Measurements from ENCODE around the gene ENTREP3.
"Not testable (repeated sequence)": the region's sequence is repeated elsewhere in the genome, so short reads cannot be mapped to it uniquely, and the experiment has no call there.

ENTREP3 gene

GRCh38 chr1:155225404-155225759 lies 29.9 kb downstream of the ENTREP3 start:
- DNase-seq (ENCODE audit: low read depth in 2 of 2): not testable (repeated sequence)

DNA sequence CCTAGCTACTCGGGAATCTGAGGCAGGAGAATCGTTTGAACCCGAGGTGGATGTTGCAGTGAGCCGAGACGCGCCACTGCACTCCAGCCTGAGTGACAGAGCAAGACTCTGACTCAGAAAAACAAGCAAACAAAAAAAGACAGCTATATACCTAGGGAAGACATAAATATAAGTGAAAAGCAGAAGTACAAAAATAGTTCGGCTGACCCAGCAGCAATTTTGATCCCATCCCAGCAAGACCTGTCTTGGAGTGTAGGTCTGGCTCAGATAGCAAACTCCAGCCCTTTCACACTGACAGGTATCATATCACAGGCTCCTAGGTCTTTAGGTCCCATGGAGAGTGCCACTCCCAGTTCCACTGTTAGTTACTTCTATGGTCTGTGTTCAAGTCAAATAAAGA lies 32.2 kb downstream of the ENTREP3 start:
- no peak for DNase-seq (ENCODE audit: low read depth in 2 of 2)

GRCh38 chr1:155220211-155220965 lies 34.9 kb downstream of the ENTREP3 start:
- not testable (repeated sequence) for DNase-seq (ENCODE audit: low read depth in 2 of 2)

- DNase-seq (ENCODE audit: low read depth in 2 of 2): no peak
Observed at GRCh38 chr1:155219592-155220031, 35.7 kb downstream of the ENTREP3 start.

GRCh38 chr1:155218854-155219591 lies 36.3 kb downstream of the ENTREP3 start:
- DNase-seq (ENCODE audit: low read depth in 2 of 2): no peak

GRCh38 chr1:155214702-155215101 lies 40.6 kb downstream of the ENTREP3 start:
- not testable (repeated sequence) for DNase-seq (ENCODE audit: low read depth in 2 of 2)

- not testable (repeated sequence) for DNase-seq (ENCODE audit: low read depth in 2 of 2)
Observed at GRCh38 chr1:155212051-155212440, 43.2 kb downstream of the ENTREP3 start.

GRCh38 chr1:155211381-155212050 lies 43.8 kb downstream of the ENTREP3 start:
- not testable (repeated sequence) for DNase-seq (ENCODE audit: low read depth in 2 of 2)

GRCh38 chr1:155210314-155211104 lies 44.8 kb downstream of the ENTREP3 start:
- no peak for DNase-seq (ENCODE audit: low read depth in 2 of 2)

DNA sequence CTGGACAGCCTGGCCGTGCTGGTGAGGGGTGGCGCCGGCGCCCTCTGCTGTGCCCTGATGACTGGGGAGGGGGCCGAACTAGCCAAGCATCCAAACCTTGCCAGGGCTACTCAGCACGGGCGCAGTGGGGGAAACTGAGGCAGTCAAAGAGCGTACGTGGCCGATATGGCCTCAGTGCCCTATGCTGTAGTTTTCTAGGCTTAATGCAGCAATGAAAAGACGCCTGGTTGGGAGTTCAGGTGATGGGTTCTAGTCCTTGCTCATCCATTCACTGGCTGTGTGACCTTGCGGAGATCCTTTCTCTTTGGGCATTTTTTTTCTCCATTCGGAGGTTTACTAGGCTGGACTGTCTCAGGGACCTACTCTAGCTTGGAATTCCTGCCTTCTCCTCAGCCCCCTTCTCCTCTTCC lies 46.0 kb downstream of the ENTREP3 start:
- DNase-seq (ENCODE audit: low read depth in 2 of 2): no peak

DNA sequence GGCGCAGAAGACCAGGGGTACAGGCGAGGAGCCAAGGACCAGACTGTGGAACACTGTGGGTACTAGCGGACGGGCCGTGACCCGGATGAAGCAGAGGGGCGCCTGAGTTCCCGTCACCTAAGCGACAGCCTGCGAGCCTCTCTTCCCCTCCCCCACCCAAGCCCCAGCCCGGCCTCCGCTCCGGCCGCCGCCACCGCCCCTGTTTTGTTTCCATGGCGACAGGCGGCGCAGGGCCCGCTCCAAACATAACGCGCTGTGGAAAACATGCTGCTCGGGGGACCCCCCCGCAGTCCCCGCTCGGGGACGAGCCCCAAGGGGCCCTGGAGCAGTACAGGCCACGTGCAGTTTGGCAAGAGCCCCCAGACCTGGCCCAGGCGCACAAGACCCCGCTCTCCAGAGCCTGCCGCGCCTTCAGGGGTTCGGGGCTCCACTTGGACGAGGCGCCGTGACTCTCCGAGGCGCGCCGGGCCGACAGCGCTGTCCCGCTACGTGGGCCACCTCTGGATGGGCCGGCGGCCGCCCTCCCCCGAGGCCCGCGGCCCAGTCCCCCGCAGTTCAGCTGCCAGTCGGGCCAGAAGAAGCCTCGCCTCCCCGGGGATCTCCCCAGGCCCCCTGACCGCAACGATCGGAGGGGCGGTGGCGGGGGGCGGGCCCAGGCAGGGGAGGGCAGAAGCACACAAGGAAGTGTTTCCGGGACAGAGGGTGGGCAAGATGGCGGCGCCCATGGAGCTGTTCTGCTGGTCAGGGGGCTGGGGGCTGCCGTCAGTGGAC lies 46.6 kb downstream of the ENTREP3 start, which contains the start of gene MTX1:
Gene MTX1, plus strand, starts transcription at position 155 of the 771 bp plus-strand sequence. Its CDS starts 110 bp downstream, at position 265.
- peak; percentile 82 to 89 for DNase-seq (ENCODE audit: low read depth in 2 of 2)

DNA sequence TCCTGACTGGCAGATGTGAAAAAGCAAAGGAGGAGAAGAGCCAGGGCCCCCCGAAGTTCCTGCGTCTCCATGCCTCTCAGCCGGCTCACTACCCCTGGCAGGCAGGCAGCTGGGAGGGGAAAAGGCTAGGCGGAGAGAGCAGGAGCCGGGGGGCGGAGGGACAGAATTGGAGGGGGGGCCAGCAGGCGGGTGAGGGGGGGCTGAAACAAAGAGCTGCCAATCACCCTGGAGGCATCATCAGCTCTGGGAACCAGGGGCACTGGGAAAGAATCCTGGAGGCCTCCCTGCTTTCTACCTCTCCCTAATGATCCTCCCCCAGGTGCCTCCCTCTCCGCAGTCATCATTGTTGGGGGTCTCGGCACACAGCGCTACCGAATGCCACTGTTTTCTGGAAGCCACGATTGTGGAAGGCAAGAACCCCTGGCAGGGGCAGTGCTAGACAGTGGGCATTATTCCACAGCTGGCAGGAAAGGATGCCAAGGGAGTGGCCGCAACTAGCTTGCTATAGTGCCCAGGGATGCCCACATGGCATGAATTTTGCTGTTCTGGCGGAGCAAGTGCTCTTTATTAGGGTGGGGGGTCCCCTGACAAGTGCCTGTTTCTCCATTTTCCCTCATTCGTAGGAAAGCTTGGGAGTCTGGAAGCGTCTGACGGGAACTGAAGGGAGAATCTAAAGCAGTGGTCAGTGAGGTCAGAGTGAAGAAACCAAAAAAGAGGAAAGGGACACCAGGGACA lies 47.3 kb downstream of the ENTREP3 start, which contains the start of gene THBS3:
Gene THBS3, minus strand, starts transcription at position 92 of the 735 bp plus-strand sequence. Its CDS starts 21 bp downstream, at position 71.
- no peak for DNase-seq (ENCODE audit: low read depth in 2 of 2)

DNA sequence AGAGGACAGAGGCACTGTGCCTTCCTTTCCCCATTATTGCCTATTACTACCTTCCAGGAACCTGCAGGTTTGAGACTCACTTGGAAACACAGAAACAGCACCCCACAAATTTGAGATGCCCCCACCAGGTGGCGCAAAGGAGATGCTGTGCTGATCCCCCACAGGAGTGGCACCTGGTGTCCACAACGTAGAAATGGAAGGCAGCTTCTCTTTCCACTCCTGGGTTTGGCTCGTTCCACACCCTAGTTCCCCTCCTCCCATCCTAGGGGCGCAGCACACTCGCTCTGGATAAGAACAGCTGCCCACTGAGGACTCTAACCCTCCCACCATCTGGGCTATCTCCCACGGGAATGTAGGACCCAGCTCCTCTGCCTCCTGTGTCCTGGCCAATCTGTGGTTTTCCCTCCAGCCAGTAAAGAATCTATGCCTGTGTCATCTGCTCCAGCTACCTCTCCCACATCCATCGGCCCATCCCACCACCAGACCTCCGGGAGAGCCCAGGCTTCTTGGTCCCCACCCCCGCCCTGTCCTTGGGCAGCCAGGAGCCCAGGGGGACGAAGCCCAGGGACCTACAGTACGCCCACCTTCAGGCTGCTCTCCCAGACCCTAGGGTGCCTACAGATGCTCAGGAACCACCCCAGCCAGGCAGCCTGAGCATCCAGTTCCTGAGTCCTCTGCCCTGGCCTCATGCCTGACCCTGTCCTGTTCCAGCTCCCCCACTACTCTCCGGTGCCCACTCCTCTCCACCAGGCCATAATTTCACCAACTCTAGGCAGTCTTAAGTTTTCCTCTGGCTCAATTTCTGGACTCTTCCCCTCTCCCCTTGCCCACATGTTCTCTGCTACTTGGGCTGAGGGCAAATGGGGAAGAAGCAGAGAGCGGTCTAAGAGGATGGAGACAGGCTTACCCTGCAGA lies 48.1 kb downstream of the ENTREP3 start:
- peak; percentile 82 to 86 for DNase-seq (ENCODE audit: low read depth in 2 of 2)

GRCh38 chr1:155205969-155206593 lies 49.2 kb downstream of the ENTREP3 start:
- no peak for DNase-seq (ENCODE audit: low read depth in 2 of 2)

DNA sequence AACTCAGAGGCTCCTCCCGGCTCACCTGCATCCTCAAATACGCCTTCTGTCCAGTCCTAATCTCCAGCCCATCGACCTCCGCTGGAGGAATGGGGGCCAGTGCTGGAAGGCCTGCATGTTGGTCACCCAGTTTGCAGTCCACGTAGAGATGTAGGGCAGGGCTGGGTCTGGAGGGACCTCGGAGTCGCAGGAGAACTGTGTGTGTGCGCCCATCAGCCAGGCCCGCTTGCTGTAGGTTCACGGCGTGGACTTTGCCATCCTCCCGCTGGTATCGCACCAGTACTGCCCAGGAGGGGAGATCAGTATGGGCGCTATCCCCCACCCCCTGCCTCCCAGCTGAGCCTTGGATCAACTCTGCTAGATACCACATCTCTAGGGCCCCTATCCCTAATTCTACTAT lies 50.2 kb downstream of the ENTREP3 start:
- DNase-seq (ENCODE audit: low read depth in 2 of 2): no peak

- no peak for DNase-seq (ENCODE audit: low read depth in 2 of 2)
Observed at GRCh38 chr1:155202731-155203515, 52.4 kb downstream of the ENTREP3 start.

- no peak for DNase-seq (ENCODE audit: low read depth in 2 of 2)
Observed at GRCh38 chr1:155202198-155202597, 53.1 kb downstream of the ENTREP3 start.

DNA sequence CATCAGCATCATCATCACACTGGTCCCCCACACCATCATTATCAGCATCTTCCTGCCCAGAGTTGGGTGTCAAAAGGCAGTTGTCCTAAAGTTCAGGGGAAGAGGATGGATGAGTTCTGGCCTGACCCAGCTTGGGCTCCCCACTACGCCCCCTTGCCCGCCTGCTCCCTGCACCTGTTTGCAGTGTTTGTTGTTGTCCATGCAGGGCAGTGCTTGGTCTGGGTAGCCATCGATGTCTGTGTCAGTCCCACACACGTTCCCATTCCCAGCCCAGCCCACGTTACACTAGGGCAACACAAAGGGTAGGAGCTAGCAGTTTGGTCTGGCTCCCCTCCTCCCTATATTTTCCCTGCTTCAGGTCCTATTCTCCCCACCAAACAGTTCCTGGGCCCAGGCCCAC lies 54.4 kb downstream of the ENTREP3 start:
- no peak for DNase-seq (ENCODE audit: low read depth in 2 of 2)
